HG03439 (cell line): ENCODE results near the gene TFAM.

Experiments
- ATAC-seq: cut with Tn5 transposase; IDR thresholded peaks from one replicate; pipeline ENCODE4 v1.9.1; 2021; ENCODE audit warnings: mild to moderate bottlenecking, moderate library complexity; ENCODE audit not compliant: unreplicated experiment

The TFAM gene

DNA sequence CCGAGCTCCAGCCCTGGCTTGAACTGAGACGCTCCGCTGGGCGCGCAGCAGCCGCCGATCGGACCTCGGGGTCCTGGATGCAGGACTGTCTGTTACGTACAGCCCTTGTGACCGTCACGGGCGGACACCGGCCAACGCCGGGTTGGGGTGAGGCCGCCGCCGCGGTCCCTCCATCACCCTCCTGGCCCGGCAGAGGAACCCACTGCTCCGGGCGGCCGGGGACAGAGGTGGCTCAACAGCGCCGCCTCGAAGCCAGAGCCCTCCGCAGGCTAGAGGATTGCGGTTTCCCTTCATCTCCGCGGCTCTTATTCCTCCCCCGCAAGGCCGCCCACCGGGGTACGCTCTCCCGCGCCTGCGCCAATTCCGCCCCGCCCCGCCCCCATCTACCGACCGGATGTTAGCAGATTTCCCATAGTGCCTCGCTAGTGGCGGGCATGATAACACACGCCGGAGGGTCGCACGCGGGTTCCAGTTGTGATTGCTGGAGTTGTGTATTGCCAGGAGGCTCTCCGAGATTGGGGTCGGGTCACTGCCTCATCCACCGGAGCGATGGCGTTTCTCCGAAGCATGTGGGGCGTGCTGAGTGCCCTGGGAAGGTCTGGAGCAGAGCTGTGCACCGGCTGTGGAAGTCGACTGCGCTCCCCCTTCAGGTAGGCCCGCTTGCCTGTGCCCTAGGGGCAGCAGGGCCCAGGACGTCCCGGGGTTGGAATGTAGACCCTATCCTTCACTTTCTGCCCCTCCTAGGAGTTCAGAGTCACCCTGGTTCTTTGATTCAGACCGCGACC is at the start of gene TFAM:
TFAM (plus strand) TSS at position 412 of the 785 bp plus-strand sequence; CDS start at position 550, 138 bp downstream.
- ATAC-seq = peak; percentile 93

DNA sequence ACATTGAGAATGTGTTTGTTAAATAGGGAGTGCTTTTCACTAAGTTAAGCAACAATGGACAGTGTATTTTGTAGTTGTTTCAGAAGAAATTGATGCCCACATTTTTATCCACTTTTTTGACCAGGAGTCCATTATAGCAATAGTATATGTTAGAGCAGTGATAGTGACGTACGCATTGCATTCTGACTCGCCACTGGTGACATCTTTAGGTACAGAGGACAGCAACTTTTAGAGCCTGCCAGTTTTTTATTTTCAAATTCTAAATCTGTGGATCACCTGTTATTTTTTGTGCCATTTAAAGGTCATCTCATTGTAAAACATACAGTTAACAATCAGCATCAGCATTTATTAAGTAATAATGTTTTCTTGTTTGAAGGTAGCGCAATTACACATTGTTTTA is 49.0 kb upstream of the TFAM start:
- no peak for ATAC-seq

DNA sequence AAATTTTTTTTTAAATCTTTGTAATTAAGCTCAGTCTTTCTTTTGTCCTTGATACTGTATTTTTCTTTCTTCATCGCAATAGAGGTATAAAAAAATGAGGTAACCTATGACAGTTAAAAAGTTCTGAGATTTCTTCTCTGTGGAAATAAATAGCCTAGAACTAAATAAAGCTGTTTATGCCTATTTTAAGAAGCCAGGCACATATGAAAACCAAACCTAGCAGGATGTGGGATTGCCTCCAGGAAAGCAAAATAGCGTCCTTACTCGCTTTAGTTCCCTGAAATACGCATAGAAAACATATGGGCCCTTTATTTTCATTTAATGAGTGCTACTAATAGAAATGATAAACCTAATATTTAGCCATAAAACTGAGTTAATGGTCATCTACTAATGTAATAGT is 43.8 kb upstream of the TFAM start:
- no peak for ATAC-seq

DNA sequence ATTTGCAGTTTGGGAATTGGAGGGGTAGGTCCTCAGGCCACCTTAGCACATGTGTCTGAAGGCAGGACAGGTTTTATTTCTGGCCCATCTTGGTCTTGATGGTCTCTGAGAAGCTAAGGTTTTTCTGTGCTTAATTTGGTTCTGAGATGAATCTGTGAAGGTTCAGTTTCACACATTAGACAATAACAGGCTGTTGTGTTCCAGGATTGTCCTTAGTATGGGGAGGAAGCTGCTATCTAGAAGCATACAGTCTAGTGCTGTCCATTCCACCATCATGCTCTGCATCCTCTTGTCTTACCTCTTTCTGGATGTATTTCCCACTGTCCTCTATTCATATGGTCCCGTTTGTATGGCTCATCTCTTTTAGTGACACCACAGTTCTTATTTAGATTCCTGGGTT is 43.3 kb upstream of the TFAM start:
- ATAC-seq = no peak

DNA sequence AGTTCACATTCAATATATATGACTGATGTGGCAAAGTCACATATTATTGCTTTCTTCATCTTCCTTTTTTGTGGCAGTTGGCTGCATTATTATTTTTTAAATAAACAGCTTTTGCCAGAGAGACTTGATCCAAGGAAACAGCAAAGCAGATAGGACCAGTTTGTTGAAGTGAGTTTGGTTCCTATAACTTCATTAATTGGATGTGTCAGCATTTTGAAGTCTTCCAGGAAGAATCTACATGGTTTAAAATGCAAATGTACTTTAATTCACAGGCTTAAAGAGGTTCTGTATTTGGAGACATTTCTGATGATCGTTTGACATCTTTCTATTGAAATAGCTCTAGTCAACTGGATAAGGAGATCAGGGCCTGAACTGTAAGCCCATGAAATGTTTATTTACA is 37.2 kb upstream of the TFAM start:
- ATAC-seq = no peak

GRCh38 chr10:58348571-58349033 is 36.6 kb upstream of the TFAM start:
- ATAC-seq = no peak

GRCh38 chr10:58350023-58350422 is 35.2 kb upstream of the TFAM start:
- ATAC-seq = no peak

DNA sequence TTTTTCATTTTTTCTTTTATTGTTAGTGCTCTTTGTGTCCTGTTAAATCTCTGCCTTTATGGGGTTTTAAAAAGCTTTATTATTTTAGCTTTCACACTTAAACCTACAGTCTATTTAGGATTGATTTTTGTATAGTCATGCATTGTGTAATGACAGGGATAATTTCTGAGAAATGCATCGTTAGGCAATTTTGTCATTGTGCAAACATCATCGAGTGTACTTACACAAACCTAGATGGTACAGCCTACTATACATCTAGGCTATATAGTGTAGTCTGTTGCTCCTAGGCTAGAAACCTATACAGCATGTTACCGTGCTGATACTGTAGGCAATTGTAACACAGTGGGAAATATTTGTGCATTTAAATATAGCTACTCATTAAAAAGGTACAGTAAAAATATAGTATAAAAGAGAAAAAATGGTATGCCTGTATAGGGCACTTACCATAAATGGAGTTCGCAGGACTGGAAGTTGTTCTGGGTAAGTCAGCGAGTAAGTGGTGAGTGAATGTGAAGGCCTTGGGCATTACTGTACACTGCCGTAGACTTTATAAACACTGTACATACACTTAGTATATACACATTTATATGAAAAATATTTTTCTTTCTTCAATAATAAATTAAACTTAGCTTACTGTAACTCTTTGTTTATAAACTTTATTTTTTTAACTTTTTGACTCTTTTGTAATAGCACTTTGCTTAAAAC is 34.4 kb upstream of the TFAM start:
- ATAC-seq = no peak

GRCh38 chr10:58351616-58352578 is 33.3 kb upstream of the TFAM start:
- ATAC-seq = no peak

DNA sequence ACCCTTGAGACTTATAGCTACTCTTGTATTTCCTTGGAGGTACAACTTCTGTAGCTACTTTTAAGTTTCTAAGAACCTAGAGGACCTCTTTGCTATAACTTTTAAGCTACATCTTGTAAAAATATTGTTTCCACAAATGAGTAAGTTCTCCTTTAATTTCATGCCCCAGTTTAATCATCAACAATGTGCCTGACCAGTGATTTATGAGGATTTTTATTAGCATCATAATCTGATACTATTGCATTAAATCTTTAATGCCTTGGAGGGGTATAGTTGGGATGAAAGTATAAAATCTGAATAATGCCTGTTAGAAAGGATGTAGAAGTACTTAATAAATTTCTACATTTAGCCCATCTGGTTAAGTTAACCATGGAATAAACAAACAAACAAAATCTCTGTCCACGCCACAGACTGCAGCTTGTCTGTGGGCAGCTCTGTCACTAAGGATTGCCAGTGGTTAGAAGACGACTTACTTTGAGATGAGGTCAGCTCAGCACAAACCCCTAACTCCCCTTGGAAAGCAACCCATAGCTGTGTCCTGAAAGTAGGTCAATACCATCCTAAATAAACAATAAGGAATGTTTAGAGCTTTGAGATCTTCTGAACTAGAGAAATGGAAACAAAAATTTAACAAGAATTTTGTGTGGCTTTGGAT is 32.1 kb upstream of the TFAM start:
- no peak for ATAC-seq

- ATAC-seq = no peak
These were observed 28.5 kb upstream of the TFAM start for GRCh38 chr10:58356756-58357155.

GRCh38 chr10:58358314-58358933 is 26.8 kb upstream of the TFAM start:
- no peak for ATAC-seq

- ATAC-seq = no peak
These were observed 26.3 kb upstream of the TFAM start for GRCh38 chr10:58358947-58359346.

GRCh38 chr10:58359541-58359940 is 25.7 kb upstream of the TFAM start:
- ATAC-seq = no peak

DNA sequence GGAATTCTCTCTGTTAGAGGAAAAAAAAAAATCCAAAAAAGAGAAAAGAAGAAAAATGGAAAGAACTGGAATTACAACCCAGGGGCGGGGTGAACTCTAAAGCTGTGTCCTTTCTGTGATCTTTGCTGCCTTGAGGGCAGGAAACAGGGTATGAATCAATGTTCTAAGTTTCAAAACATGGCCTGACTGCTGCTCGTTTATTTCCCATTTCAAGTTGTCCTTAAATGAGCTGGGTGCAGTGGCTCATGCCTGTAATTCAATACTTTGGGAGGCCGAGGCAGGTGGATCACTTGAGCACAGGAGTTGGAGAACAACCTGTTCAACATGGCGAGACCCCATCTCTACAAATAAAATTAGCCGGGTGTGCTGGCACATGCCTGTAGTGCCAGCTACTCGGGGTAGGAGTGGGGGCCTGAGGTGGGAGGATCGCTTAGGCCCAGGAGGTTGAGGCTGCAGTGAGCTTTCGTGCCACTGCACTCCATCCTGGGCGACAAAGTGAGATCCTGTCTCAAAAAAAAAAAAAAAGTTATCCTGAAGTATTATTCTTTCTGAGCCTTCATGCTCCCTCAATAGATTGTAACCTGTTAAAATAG is 24.7 kb upstream of the TFAM start:
- ATAC-seq = no peak

GRCh38 chr10:58361353-58361752 is 23.9 kb upstream of the TFAM start:
- no peak for ATAC-seq

DNA sequence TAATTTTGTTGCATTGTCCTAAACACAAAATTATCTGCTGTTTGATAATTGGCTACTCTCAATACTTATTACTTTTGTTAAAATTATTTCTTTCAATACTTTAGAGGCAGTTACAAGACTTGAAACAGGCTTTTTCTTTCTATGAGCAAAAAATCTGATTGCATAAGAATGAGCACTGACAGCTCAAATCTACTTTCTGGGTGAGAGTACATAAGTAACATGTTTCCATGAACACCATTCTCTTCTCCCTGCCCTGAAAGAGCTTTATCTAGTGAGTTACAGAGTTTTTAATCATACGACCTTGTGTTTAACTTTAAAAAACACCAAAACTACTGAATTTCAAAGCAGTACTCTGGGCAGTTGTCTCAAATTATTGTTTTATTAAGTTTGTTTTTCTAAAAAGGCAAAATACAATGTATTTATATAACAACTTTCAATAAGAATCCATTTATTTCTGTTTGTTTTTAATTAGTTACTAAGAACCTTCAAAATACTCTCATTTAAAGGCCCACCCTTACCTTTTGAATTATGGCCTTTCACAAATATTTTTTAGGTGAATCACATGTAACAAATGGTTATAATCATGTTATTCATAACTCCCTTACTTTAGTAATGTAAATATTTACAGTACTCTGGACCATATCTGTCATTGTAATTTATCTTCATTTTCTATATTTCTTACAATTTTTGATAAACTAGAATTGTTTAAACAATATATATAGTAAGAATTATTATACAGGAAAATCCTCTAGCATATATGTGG is 23.0 kb upstream of the TFAM start:
- ATAC-seq = no peak

- ATAC-seq = no peak
These were observed 18.1 kb upstream of the TFAM start for GRCh38 chr10:58367069-58367468.

DNA sequence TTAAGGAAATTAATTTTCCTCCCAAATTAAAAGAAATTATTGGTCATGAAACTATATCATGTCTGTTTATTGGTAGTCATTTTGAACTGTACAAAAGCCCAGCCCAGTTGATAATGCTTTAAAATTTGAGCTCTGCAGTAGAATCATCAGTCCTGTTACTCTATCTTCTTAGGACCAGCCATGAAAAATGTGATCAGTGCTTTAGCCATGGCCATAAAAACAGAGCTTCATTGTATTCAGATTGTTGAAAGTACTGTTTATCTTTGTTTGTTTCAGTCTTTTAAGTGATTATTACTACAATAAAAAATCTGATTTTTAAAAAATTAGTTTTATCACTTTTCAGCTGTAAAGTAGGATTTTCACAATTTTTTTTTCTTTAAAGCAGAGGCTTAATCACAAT is 13.7 kb upstream of the TFAM start:
- no peak for ATAC-seq
